DND-41 (cell line): ENCODE results near the gene RPL32.

ENCODE experiments used
- ATAC-seq: fragments of 200-7000 bp; cut with Tn5 transposase; 3 replicates; pipeline ENCODE4 v1.9.1; 2021; ENCODE audit warnings: low read depth; ENCODE audit not compliant: insufficient read depth
- DNase-seq: peaks from one replicate; pipeline ENCODE4 v3.0.0-alpha.2; 2020
- H2AFZ ChIP-seq: 2 replicates; pipeline ENCODE4 v1.6.0; 2012; ENCODE audit warnings: low read depth, low read length
- H3K27ac ChIP-seq: 2 replicates; pipeline ENCODE4 v1.5.1; 2012; ENCODE audit warnings: low read length, inconsistent platforms
- H3K27me3 ChIP-seq: fragments of 200-600 bp; sonication (generic); 2 replicates; pipeline ENCODE4 v1.6.0; 2012; ENCODE audit warnings: low read length, mild to moderate bottlenecking, inconsistent platforms; ENCODE audit not compliant: insufficient read depth, poor library complexity
- H3K36me3 ChIP-seq: 2 replicates; pipeline ENCODE4 v1.5.1; 2012; ENCODE audit warnings: low read length, inconsistent platforms; ENCODE audit not compliant: insufficient read depth
- H3K4me1 ChIP-seq: 2 replicates; pipeline ENCODE4 v1.5.1; 2012; ENCODE audit warnings: mild to moderate bottlenecking, low read length; ENCODE audit not compliant: insufficient read depth
- H3K4me2 ChIP-seq: 2 replicates; pipeline ENCODE4 v1.6.0; 2012; ENCODE audit warnings: mild to moderate bottlenecking, moderate library complexity, low read length, inconsistent platforms; ENCODE audit not compliant: insufficient read depth
- H3K4me3 ChIP-seq, 2 experiments: fragments of 200-600 bp in 1 of 2; shearing (Covaris generic) in 1 of 2; 2 replicates each; pipeline ENCODE4 v1.5.1; 2012 to 2016; ENCODE audit warnings: inconsistent platforms in 2 of 2, low read length in 2 of 2, mild to moderate bottlenecking in 2 of 2, low read depth in 1 of 2, moderate library complexity in 1 of 2
- H3K79me2 ChIP-seq: 2 replicates; pipeline ENCODE4 v1.6.0; 2012; ENCODE audit warnings: low read length, inconsistent platforms; ENCODE audit not compliant: insufficient read depth
- H3K9ac ChIP-seq: 2 replicates; pipeline ENCODE4 v1.6.0; 2012; ENCODE audit warnings: low read depth, mild to moderate bottlenecking, inconsistent platforms, low read length, moderate library complexity
- H3K9me3 ChIP-seq: 2 replicates; pipeline ENCODE4 v1.5.1; 2012; ENCODE audit warnings: low read length, moderate library complexity, mild to moderate bottlenecking, inconsistent platforms; ENCODE audit not compliant: insufficient read depth, severe bottlenecking
- H4K20me1 ChIP-seq: 2 replicates; pipeline ENCODE4 v1.6.0; 2012; ENCODE audit warnings: low read length; ENCODE audit not compliant: insufficient read depth
- EZH2 ChIP-seq: IDR thresholded peaks from 3 replicates; pipeline ENCODE4 v1.6.1; 2012; ENCODE audit warnings: borderline replicate concordance, low read depth, mild to moderate bottlenecking, moderate library complexity, low read length, inconsistent platforms; ENCODE audit not compliant: severe bottlenecking
- TF ChIP-seq, protein P1 (sequence below): IDR thresholded peaks from 2 replicates; pipeline ENCODE4 v1.5.1; 2012; ENCODE audit warnings: borderline replicate concordance, low read length, moderate library complexity, mild to moderate bottlenecking; ENCODE audit not compliant: poor library complexity, severe bottlenecking; ENCODE audit errors: extremely low read depth

RPL32 gene

DNA sequence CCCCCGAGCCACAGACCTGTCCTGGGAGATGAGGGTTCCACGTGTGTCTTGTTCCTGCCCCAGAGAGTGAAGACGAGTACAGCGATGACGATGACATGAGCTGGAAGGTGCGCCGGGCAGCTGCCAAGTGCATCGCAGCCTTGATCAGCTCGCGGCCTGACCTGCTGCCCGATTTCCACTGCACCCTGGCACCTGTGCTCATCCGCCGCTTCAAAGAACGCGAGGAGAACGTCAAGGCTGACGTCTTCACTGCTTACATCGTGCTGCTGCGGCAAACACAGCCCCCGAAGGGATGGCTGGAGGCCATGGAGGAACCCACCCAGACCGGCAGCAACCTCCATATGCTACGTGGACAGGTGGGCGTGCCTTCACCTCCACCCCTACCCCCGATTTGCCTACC lies 26.3 kb downstream of the RPL32 start:
- Histone ChIP-seq H3K9ac (no peak overlapping the region), H3K79me2 (no peaks in the 10 kb centered on the region), H3K4me1 (no peaks in the 10 kb centered on the region), H3K27me3 (no peaks in the 10 kb centered on the region), H2AFZ (no peak overlapping the region), H3K4me3 (no peak overlapping the region), H3K27ac (no peak overlapping the region), H4K20me1 (no peaks in the 10 kb centered on the region), H3K4me2 (no peak overlapping the region), H3K9me3 (no peaks in the 10 kb centered on the region), H3K36me3 (peaks cover 64% of the 10 kb centered on the region)
- no peak for ATAC-seq
- no peak for DNase-seq
- no peak for TF ChIP-seq EZH2
- TF ChIP-seq, protein P1, sequence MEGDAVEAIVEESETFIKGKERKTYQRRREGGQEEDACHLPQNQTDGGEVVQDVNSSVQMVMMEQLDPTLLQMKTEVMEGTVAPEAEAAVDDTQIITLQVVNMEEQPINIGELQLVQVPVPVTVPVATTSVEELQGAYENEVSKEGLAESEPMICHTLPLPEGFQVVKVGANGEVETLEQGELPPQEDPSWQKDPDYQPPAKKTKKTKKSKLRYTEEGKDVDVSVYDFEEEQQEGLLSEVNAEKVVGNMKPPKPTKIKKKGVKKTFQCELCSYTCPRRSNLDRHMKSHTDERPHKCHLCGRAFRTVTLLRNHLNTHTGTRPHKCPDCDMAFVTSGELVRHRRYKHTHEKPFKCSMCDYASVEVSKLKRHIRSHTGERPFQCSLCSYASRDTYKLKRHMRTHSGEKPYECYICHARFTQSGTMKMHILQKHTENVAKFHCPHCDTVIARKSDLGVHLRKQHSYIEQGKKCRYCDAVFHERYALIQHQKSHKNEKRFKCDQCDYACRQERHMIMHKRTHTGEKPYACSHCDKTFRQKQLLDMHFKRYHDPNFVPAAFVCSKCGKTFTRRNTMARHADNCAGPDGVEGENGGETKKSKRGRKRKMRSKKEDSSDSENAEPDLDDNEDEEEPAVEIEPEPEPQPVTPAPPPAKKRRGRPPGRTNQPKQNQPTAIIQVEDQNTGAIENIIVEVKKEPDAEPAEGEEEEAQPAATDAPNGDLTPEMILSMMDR = no peak

DNA sequence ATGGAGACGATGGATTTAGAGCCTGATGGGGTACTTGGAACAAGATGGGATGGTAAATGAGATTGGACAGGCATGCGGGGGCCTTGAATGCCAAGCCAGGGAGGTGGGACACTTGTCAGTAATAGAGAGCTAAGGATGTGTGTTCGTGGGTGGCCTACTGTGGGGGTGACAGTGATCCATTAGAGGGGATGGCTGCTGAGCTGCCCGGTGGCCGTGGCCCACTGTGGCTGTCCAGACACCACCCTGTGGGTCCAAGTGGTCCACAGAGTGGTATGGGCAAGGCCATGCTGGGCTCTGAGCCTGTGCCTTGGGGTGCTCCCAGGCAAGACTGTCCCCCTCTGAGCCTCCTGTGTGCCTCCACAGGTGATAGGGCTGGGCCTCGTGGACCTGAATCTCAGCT lies 27.4 kb downstream of the RPL32 start:
- ATAC-seq (no peak), DNase-seq (no peak)
- no peaks in the 10 kb centered on the region for H3K4me1 ChIP-seq
- H3K79me2 ChIP-seq = no peaks in the 10 kb centered on the region
- H3K27me3 ChIP-seq = no peaks in the 10 kb centered on the region
- H4K20me1 ChIP-seq = no peaks in the 10 kb centered on the region
- no peak overlapping the region for H2AFZ ChIP-seq
- H3K9ac ChIP-seq = no peak overlapping the region
- no peak overlapping the region for H3K4me2 ChIP-seq
- H3K4me3 ChIP-seq = no peak overlapping the region
- H3K27ac ChIP-seq = no peak overlapping the region
- H3K9me3 ChIP-seq = no peaks in the 10 kb centered on the region
- peaks cover 60% of the 10 kb centered on the region for H3K36me3 ChIP-seq
- no peak for TF ChIP-seq EZH2
- TF ChIP-seq, protein P1 = no peak

DNA sequence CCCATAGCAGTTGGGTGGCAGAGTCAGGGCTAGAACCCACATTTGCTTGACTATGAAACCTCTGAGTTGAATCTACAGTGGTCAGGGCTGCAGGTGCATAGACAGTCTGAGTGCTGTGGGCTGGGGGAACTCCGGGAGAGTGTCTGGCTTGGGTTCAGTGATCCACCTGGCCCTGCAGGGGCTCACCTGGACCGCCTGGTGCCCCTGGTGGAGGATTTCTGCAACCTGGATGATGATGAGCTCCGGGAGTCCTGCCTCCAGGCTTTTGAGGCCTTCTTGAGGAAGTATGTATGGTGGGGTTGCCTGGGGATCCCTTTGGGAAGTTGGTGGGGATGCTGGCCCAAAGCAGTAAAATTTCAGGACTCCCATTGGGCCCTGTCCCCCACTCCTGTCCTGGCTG lies 28.6 kb downstream of the RPL32 start:
- no peak overlapping the region for H3K4me2 ChIP-seq
- H3K79me2 ChIP-seq = no peaks in the 10 kb centered on the region
- H3K36me3 ChIP-seq = peaks cover 49% of the 10 kb centered on the region
- H4K20me1 ChIP-seq = no peaks in the 10 kb centered on the region
- TF ChIP-seq, protein P1 = no peak
- no peak for TF ChIP-seq EZH2
- H2AFZ ChIP-seq = no peak overlapping the region
- no peak for ATAC-seq
- H3K4me1 ChIP-seq = no peaks in the 10 kb centered on the region
- H3K4me3 ChIP-seq = no peak overlapping the region
- no peaks in the 10 kb centered on the region for H3K27me3 ChIP-seq
- no peaks in the 10 kb centered on the region for H3K9me3 ChIP-seq
- H3K9ac ChIP-seq = no peak overlapping the region
- DNase-seq = no peak
- H3K27ac ChIP-seq = no peak overlapping the region

DNA sequence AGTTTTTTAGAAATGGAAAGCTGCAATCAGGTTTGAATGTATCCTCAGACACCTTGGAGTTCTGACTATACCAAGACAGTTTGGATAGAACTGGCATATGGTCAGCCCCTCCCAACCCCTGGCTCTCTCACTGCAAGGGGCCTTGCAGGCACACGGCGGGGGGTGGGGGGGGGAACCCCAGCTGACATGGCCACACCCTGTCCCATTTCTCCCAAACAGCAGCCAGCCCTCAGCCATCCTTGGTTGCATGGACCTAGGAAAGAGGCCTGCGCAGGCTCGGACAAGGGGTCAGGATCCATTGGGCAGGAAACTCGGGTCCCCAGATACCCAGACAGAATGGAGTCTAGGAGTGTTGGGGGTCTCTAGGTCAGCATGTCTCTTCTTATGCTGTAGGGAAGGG lies 30.4 kb downstream of the RPL32 start:
- peaks cover 40% of the 10 kb centered on the region for H3K36me3 ChIP-seq
- no peak overlapping the region for H3K4me2 ChIP-seq
- ATAC-seq (no peak), DNase-seq (no peak)
- TF ChIP-seq EZH2 = no peak
- TF ChIP-seq, protein P1 = no peak
- no peak overlapping the region for H3K4me3 ChIP-seq
- H3K27ac ChIP-seq = no peak overlapping the region
- no peak overlapping the region for H2AFZ ChIP-seq
- H3K9me3 ChIP-seq = no peaks in the 10 kb centered on the region
- no peaks in the 10 kb centered on the region for H3K27me3 ChIP-seq
- no peaks in the 10 kb centered on the region for H3K4me1 ChIP-seq
- no peak overlapping the region for H3K9ac ChIP-seq
- H3K79me2 ChIP-seq = no peaks in the 10 kb centered on the region
- H4K20me1 ChIP-seq = no peaks in the 10 kb centered on the region
